GM18502 (cell line): ENCODE results near the gene PBX2.
"Not testable (repeated sequence)": the region's sequence is repeated elsewhere in the genome, so short reads cannot be mapped to it uniquely, and the experiment has no call there.

Experiments
- ATAC-seq: cut with Tn5 transposase; IDR thresholded peaks from one replicate; pipeline ENCODE4 v1.9.1; 2021; ENCODE audit warnings: mild to moderate bottlenecking; ENCODE audit not compliant: unreplicated experiment, poor library complexity

PBX2 gene

GRCh38 chr6:32190054-32190851 lies at the start of gene PBX2:
TSS of gene PBX2 (minus strand) at chr6:32190202. CDS start at chr6:32189915, 287 bp downstream.
- ATAC-seq: peak; percentile 50

GRCh38 chr6:32239462-32239861 lies 49.5 kb upstream of the PBX2 start:
- no peak for ATAC-seq

- no peak for ATAC-seq
Observed at GRCh38 chr6:32234934-32235333, 44.9 kb upstream of the PBX2 start.

- no peak for ATAC-seq
Observed at GRCh38 chr6:32226434-32226833, 36.4 kb upstream of the PBX2 start.

- no peak for ATAC-seq
Observed at GRCh38 chr6:32224696-32225095, 34.7 kb upstream of the PBX2 start.

- ATAC-seq: no peak
Observed at GRCh38 chr6:32223258-32224235, 33.5 kb upstream of the PBX2 start, which contains the start of gene NOTCH4. TSS of gene NOTCH4 (minus strand) at chr6:32224067. CDS start at chr6:32223928, 139 bp downstream.

GRCh38 chr6:32222333-32223230 lies 32.6 kb upstream of the PBX2 start:
- no peak for ATAC-seq

- no peak for ATAC-seq
Observed at GRCh38 chr6:32220021-32220420, 30.0 kb upstream of the PBX2 start.

- ATAC-seq: no peak
Observed at GRCh38 chr6:32218167-32218566, 28.2 kb upstream of the PBX2 start.

- ATAC-seq: no peak
Observed at GRCh38 chr6:32216998-32217397, 27.0 kb upstream of the PBX2 start.

- ATAC-seq: no peak
Observed at GRCh38 chr6:32216285-32216684, 26.3 kb upstream of the PBX2 start.

GRCh38 chr6:32215617-32216016 lies 25.6 kb upstream of the PBX2 start:
- ATAC-seq: no peak

GRCh38 chr6:32214126-32214525 lies 24.1 kb upstream of the PBX2 start:
- no peak for ATAC-seq

- no peak for ATAC-seq
Observed at GRCh38 chr6:32213649-32214048, 23.6 kb upstream of the PBX2 start.

GRCh38 chr6:32212076-32212760 lies 22.2 kb upstream of the PBX2 start:
- no peak for ATAC-seq

- not testable (repeated sequence) for ATAC-seq
Observed at GRCh38 chr6:32211432-32211831, 21.4 kb upstream of the PBX2 start.

- no peak for ATAC-seq
Observed at GRCh38 chr6:32210191-32210601, 20.2 kb upstream of the PBX2 start.

- ATAC-seq: no peak
Observed at GRCh38 chr6:32208996-32209395, 19.0 kb upstream of the PBX2 start.

GRCh38 chr6:32204268-32204715 lies 14.3 kb upstream of the PBX2 start:
- ATAC-seq: no peak
